Measurements from ENCODE around the gene MYH9.

The MYH9 gene

DNA sequence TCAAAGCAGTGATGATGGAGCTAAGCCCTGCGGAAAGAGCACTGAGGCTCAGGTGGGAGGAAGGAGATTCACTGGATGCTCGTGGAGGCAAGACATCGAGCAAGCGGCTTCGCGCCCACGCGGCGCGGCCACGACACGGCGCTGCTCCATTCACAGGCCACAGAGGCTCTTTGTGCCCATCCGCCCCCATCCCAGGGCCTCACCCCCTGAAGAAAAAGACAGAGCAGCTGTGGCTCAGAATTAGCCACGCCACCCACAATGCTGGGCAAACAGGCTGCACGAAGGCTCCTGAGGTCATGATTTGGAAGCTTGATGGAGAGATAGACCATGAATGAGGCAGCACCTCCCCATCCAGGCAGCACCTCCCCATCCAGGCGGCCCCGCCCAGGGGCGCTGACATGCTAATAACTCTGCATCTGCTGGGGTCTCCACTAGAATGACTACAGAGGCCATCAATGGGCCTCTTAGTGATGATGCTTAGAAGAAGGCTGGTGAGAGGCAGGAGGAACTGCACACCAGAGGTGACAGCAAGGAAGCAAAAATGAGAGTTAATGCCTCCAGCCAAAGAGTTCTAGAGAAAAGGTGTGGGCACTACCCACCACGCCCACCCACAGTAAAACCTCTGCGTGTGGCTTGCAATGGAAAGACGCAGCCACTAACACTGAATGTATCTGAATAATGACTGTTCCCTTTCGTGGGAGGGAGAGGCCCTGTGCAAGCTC lies 43.5 kb downstream of the MYH9 start:
- no peak for DNase-seq

DNA sequence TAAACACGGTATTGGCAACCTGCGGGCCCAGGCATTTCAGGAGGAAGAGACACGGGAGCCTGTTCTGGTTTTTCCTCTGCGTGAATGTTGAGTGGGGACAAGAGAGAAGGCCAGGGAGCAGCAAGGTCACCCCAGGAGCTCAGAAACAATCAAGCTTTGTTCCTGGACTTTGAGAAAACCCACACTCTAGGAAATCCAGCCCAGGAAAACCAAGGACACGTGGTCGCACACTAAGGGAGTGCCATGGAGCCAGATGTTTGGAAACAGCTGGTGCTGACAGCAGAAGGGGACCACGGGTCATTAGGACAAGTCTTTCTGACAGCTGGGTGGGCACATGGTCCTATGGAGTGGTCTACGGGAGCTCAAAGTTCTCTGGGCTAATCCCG lies 44.1 kb downstream of the MYH9 start:
- DNase-seq = no peak

DNA sequence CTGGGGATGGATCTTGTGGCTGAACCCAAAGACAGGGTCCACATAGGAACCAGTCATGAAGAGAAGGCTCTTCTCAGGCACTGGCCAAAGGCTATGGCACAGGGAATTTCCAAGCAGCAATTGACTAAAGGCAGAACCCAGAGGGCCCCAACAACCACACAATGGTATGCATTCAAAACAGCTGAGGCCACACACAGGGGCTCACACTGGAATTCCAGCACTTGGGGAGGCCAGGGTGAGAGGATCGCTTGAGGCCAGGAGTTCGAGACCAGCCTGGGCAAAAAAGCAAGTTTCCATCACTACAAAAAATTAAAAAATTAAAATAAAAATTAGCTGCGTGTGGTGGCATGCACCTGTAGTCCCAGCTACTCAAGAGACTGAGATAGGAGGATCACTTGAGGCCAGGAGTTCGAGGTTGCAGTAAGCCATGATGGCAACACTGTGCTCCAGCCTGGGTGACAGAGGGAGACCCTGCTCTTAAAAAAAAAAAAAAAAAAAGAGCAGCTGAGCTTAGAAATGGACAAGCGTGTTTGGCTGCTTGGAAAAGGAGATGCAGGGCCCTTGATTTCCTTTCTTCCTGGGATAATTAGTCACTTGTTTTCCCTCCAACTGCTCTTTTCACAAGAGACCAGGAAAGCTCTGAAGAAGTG lies 44.6 kb downstream of the MYH9 start:
- DNase-seq = no peak

DNA sequence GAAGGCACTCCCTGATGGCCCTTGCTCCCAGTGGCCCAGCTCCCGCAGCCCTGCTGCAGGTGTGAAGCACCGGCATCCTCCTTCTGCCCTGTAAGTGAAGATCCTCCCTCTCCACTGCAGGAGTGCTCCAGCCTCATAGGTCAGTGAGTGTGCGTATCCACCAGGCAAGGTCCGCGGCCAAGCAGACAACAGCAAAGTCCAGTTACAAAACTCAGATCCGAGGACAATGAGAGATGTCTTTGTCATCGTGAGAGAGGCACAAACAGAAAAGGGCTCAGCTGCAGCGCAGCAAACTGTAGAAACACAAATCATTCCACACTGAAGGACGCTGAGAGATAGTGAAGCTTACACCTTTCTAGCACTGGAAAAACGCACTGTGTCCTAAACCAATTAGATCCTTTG lies 46.1 kb downstream of the MYH9 start:
- DNase-seq = no peak

DNA sequence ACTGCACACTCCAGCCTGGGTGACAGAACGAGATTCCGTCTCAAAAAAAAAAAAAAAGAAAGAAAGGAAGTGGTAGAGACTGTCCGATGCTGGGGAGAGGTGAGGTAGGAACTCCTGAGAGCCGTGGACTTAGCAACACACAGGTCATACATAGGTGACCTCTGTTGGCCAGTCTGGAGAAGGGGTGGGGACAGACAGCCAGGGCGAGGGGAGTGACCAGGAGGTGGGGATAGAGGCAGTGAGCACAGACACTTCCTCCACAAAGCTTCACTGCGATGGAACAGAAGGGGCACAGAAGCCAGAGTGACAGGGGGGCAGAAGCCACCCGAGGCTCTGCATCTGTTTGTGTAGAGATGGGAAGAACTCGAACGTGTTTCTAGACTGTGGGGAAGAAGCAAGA lies 47.1 kb downstream of the MYH9 start:
- no peak for DNase-seq

DNA sequence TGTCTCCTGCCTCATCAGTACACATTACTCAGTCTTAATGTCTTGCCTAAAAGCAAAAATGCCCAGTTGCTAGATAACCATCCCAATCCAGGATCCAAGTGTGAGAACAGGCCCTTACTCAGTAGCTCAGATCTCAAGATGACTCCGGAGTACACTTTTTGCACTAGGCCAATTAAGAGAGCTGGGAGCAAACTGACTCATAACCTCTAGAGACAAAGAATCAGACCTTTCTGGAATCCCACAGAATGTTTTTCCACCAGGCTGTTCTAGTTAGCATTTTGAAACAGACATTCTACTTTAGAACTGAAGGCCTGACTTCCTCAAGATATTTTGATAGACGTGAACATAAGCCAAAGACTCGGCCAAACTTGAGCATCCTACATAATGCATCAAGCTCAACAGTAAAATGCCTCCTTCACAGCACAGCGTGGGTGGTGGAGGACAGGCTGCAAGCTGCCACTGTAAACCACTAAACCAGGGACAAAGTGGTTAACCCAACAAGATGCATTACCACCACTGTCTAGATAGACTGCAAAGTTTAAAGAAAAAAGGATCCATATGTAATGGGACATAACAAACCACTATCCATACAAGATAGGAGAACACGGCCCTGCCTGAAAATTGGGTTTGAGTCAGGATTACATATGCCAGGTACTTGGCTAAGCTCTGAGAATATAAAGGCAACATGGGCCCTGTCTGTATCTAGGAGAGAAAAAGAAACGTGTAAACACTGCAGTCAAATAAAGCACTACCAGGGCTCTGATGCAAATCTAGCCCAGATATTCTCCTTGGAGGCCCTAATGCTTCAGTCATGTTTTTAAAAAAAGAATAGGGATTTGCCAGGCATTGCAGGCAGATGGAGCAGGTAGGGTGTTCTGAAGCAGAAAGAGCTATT lies 48.3 kb downstream of the MYH9 start:
- no peak for DNase-seq

DNA sequence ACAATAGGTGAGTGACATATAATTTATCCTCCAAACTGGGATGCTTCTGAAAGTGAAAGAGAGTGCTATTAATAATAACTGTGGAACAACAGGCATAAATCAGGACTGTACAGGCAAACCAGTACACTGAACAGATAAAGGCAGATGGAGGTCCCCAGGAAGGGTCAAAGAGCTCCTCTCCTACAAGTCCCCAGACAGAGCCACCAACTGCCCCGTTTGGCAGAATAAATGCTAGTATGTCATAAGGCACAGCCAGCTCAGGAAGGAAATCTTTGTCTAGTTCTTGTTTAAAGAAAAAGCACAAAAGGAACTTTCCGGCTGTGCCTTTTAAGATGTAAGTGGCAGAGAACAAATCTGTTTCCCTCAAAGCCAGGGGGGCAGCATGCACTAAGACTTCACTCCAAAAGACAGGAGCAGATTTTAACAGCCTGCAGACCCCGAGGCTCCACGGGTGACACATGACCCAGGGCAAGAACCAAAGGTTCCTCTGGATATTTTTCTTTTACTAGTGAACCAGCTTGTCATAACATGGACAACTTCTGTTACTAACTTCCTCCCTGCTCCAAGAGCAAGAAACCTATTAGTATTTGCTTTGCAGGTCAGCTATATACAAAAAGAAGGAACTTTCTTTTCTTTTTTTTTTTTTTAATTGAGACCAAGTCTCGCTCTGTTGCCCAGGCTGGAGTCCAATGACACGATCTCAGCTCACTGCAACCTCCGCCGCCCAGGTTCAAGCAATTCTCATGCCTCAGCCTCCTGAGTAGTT lies 50.2 kb downstream of the MYH9 start:
- no peak for DNase-seq

DNA sequence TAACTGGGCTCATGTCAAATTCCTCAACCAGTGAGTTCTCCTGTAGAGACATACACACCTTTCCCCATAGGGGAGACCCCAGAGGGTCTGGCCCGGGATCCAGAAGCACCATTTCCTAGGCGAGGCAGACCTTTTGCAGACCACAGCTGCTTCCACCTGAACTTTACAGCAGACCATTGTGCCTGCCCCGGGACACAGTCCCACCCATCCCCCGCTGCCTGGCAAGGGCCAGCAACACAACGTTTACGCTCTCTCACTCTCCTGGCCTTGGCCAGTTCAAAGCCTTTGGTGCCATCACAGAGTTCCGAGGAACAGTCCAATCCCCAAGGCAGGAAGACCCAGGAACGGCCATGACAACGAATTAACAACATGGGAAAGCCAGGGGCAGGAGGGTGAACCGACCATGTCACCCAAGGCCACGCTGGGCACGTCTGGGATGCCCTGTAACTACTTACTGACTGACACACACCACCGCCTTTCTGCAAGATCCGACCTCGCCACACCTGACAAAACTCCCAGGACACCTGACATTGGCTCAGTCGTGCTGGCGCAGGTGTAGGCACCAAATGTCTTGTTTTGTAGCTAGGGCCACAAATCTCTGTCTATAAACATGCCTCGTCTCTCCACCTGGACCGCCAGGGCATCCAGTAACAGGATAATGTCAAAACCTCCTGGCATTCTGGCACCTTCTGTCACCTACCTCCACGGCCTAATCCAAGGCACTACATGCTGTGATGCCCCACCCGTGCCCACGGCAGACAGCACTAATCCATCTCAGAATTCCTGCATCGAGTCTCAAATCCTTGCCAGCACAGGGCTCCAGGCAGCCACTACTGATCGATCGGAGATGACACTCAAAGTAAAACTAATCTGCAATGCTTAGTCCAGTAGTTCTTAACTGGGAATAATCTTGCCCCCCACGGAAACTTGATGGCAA lies 51.3 kb downstream of the MYH9 start:
- DNase-seq = no peak

DNA sequence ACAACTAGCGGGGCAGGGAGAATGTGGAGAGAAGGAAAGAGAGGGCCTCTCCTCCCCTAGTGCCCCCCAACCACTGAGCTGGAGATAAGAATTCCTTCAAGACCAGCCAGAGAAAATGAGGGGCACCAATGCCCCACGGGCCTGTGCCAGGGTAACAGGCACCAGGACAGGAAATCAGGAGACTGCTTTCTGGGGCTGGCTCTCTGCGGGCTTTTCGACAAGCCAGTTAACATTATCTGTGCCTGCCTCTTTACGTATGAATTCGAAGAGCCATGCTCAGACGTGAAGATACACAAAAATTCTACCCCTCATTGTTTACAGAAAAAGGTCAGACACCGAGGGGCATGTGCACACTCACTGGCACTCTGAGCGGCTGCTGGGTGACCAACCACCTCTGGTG lies 52.1 kb downstream of the MYH9 start:
- DNase-seq = no peak

DNA sequence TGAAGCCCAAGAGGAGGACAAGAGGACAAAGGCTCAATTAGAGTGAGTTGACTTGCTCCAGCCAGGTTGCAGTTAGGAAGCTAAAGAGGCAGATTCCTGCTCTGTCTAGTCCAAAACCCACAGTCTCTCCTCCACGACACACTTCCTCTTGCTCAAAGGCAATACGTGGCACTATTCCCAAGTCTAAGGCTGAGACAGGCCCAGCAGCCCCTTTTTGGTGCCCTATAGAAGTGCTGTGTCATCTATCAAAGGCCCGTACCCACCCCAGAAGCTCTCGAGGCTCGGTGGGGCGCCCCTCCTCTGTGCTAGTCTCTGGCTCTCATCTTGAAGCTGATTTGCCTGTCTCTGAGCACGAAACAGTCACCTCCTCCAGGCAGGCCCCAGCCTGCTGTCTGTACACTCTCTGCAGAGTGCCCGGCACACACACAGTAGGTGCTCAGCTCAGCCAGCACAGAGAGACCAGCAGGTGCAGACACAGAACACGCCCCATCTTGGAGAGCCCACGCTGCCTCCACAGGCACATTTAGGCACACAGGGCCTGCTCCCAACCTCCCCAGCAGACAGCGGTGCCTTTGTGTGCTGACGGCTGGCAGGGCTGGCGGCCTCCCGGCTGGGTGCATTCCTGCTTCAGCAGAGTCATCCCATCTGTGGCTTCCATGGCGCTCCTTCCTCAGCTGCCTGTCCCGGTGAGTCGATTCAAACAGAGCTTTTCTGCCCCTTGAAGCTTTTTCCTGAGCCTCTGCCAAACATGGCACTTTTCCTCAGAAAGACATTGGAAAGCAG lies 52.8 kb downstream of the MYH9 start:
- DNase-seq = peak; percentile 82

DNA sequence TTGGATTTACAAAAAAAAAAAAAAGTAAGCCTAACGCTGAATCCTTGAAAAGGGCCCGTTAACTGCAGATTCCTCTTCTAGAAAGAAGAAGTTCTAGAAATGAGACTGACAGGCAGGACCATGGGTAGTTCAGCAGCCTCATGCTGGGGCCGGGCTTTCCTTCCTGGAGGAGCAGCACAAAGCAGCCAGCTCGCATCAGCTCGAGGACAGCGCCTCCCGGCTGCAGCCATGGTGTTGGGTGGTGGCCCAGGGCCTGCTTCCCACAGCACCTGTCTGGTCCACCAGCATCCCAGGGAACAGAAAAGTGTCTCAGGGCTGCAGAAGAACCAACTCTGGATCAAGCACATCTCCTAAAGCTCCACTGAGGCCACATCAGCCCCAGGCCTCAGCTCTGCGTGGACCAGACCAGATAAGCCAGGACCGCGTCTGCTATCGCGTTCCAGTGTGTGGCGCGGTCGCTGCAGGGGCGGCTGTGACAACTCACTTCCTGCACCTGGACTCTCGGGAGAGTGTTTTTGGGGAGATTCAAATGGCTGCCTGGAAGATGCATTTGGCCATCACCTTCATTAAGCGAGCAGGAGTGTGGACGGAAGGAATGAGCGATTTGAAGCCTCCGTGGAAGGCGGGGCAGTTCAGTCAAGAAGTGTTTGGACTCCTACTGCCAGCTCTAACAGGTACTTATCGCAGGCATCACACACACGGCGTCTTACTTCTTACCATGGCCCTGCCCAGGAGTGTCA lies 53.5 kb downstream of the MYH9 start:
- DNase-seq = peak; percentile 88

DNA sequence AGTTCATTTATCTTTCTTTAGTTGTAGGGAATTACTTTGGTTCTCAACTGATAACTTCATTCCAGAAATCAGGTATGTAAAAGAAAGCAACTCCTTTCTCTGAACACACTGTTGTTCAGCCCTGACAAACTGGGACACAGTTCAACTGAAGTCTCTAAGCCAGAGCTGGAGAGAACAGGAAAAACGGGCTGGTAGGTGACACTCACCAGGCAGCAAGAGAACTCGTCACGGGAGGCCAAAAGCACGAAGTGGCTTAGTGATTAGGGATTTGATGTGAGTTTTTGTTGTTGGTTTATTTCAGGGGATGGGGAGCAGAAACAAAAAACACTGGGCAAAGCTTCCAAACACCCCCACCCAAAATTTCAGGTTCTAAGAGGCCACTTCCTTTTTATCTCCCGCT lies 54.1 kb downstream of the MYH9 start:
- DNase-seq = no peak

DNA sequence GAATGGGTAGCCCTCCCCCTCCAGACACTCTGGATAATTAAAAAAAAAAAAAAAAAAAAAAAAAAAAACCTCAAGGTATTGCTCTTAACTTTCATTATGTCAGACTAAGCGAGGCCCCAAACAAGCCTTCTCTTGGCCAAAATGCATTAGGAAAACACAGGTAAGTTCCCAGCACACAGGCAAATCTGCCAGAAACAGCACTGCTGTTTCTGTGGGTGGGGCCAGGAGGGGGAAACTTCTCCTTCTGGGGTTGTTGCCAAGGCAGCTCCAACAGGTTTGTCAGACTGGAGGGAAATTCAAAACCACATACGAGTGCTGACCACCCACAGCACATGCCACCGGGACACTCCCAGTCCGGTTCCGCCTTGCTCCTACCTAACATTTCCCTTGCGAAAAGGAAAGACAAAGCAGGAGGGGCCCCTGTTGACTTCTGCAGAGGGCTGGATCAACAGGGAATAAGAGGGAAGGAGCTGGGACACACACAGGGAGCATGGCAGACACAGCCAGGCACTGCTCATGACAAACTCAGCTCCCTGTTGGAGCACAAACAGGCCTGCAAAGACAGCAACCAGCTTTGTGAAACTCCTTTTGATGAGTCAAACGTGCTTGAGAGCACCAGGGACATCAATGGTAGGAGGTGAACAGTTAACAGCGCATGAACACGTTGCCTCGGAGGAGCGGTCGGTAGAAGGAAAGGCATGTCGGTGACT lies 55.0 kb downstream of the MYH9 start:
- peak; percentile 64 for DNase-seq

DNA sequence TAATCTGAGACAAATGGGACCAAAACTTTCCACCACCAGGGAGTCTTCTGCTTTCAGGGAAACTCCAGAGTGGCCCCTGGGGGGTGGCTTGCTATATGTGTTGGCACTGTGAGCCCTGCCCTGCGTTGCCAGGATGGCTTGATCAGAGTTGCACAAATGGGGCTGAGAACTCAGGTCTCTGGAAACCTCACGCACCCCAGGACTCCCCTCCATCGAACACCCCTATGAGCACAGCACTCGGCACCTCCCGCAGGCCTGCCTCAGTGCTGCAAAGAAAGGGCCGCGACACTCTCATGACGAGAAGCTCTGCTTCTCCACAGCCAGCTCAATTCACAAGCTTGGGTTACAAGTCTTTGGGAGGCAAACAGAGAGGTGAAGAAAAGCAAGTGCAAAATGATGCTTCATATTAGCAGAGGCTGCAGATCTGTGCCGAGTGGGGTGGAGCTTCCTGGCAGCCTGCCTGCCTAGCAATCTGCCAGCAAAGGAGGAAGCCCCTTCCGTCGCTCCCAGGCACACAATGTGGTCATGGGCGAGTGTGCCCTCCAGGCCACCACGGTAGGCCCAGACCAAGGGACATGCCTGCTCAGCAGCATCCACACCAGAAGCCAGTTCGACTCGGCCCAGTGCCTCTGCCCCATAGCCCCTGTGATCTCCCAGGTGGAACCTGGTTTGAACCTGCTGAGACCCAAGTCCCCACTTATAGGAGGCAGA lies 55.7 kb downstream of the MYH9 start:
- DNase-seq = peak; percentile 80

DNA sequence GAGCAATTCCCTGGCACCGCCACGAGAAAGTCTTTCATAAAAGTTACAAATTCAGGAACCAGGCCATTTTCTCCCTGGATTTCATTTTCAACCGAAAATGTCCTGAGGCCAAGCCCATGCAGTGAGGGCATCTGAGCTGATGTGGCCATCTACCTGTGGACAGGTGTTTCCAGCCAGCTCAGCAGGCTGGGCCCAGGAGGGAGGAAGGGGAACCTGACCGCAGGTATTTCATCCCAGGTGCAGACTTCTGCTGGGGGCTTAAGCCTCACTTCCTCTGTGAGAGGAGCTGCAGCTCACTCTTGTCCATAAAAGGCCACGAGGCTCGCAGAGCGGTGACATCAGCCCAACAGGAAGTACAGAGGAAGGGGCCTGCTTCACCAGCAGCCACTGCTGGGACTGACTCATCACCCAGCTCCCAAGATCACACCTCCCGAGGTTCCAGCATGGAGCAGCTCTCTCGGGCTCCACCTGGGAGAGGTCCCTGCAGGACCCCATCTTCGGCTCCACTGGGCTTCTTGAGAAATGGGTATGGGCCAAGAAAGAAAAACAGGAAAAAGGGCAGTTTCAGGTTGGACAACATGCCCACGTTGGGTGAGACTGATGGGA lies 56.4 kb downstream of the MYH9 start:
- peak; percentile 70 for DNase-seq

DNA sequence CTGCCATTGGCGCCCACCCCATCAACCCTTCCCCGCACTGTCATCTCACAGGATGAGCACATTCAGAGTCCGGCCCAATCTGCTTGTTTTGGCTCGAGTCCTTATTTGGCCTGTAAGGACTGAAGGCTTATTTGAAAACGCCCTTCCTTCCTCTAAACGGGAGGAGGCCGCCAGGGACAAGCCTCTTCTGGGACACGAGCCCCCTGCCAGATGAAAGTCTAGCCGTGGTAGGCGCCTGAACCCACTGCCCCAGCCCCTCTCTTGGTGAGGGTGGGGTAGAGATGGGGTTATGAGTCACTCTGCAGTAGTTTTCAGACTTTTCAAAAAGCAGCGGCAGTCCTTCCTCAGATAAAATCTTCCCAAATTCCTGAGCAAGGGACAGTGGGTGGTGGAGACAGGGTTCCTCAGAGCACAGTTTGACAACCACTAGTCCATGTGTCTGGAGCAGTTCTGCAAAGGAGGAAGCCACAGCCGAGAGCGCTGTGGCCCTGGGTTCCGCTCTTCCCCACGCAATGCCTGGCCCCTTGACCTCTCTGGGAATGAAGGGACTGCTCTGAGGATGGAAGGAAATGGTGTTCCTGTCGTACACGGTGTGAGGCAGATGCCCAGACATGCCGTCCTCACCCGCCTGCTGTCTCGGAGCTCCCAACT lies 57.0 kb downstream of the MYH9 start:
- peak; percentile 43 for DNase-seq

DNA sequence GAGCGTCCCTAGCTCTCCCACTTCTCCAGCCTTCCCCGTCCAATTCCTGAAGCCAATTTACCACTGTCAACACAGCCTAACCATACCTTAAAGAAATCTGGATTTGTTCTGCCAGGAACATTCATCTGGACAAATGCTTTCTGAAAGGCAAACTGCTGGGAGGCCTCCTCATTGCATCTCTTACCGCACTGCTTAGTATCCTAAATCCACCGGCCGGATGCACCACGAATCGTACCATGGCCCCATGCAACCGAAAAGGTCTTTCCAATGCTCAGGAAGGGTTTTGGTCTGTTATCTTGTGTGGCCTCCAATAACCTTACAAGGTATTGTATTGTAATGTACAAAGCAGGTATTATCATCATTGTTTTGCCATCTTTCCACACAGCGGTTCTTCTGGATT lies 57.6 kb downstream of the MYH9 start:
- no peak for DNase-seq

Data from hematopoietic multipotent progenitor cell treated with erythropoietin and hydrocortisone succinate and interleukin-3 and kit ligand, for 8 days (in vitro differentiated cells).